T-helper 1 cell (primary cell): ENCODE data around the gene AGTRAP.
A peak's percentile ranks its signal among the peaks of the same experiment; 100 is the strongest.

Experiments
- DNase-seq, 5 donors: peaks; one replicate each; pipeline ENCODE4 v3.0.0-alpha.2; 2012 to 2020

Gene AGTRAP

GRCh38 chr1:11706292-11706691, 29.6 kb upstream of the AGTRAP start:
- no peak for DNase-seq

- DNase-seq: no peak
These were observed 28.2 kb upstream of the AGTRAP start for GRCh38 chr1:11707621-11708276.

- no peak for DNase-seq
These were observed 27.2 kb upstream of the AGTRAP start for GRCh38 chr1:11708554-11709350.

- DNase-seq: no peak
These were observed 24.4 kb upstream of the AGTRAP start for GRCh38 chr1:11711490-11711889.

- no peak for DNase-seq
These were observed 23.7 kb upstream of the AGTRAP start for GRCh38 chr1:11712285-11712684.

- no peak for DNase-seq
These were observed 22.8 kb upstream of the AGTRAP start for GRCh38 chr1:11713095-11713494.

GRCh38 chr1:11714831-11715575, 20.9 kb upstream of the AGTRAP start:
- DNase-seq: no peak

GRCh38 chr1:11719313-11720032, 16.5 kb upstream of the AGTRAP start:
- DNase-seq: peak; percentile 65 to 85 (median 79)

- no peak for DNase-seq
These were observed 15.9 kb upstream of the AGTRAP start for GRCh38 chr1:11720033-11720376.

- no peak for DNase-seq
These were observed 15.4 kb upstream of the AGTRAP start for GRCh38 chr1:11720525-11720924.

- no peak for DNase-seq
These were observed 14.6 kb upstream of the AGTRAP start for GRCh38 chr1:11721311-11721710.

- DNase-seq: no peak
These were observed 13.4 kb upstream of the AGTRAP start for GRCh38 chr1:11722538-11722937.

GRCh38 chr1:11725616-11726015, 10.3 kb upstream of the AGTRAP start:
- DNase-seq: no peak

GRCh38 chr1:11727119-11727518, 8.8 kb upstream of the AGTRAP start:
- DNase-seq: no peak

GRCh38 chr1:11728126-11728806, 7.7 kb upstream of the AGTRAP start:
- no peak for DNase-seq

GRCh38 chr1:11729155-11729497, 6.8 kb upstream of the AGTRAP start:
- no peak for DNase-seq

- no peak for DNase-seq
These were observed 6.2 kb upstream of the AGTRAP start for GRCh38 chr1:11729498-11730428.

GRCh38 chr1:11730429-11730891, 5.5 kb upstream of the AGTRAP start:
- DNase-seq: peak in 2 of 5 donors; percentile 26 to 83

GRCh38 chr1:11731691-11732283, 4.1 kb upstream of the AGTRAP start:
- no peak for DNase-seq

GRCh38 chr1:11733306-11733705, 2.6 kb upstream of the AGTRAP start:
- no peak for DNase-seq

GRCh38 chr1:11735531-11735853, 444 bp upstream of the AGTRAP start:
- DNase-seq: no peak
